ENCODE measurements around the gene PALM2AKAP2. TPM values are rescaled to one million over a fixed set of nuclear protein-coding genes. Genes with fewer than 3 reads are reported as not detected.

Gene PALM2AKAP2
- total and polyA plus RNA-seq, 11 donors, result 4.1 to 132 (median 81.3) TPM

DNA sequence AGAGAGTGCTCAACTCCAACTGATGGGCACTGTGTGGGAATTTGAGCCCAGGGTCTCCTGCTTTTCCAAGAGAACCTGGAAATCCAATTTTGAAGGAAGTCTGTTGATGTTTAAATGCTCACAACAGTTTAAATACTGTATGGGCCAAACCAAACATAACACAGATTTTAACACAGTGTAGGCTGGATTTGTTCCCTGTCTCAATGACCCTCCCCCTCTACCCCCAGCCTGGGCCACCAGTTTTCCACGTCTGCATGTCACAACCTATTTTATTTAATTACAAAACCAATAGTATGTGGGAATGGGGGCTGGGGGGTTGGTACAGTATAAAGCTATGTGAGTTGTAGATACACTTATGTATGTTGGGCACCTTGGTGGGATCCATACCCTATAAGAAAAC, 11.7 kb downstream of the PALM2AKAP2 start:
- H3K27ac ChIP-seq, result no peak overlapping the region
- peaks cover 0 to 89% (median 30%) of the 10 kb centered on the region in 12 donors for H3K4me1 ChIP-seq
- no peaks in the 10 kb centered on the region for H3K27me3 ChIP-seq
- TF ChIP-seq POLR2A (IDR thresholded peaks at IDR 0.05), result no peak
- TF ChIP-seq, protein P1, sequence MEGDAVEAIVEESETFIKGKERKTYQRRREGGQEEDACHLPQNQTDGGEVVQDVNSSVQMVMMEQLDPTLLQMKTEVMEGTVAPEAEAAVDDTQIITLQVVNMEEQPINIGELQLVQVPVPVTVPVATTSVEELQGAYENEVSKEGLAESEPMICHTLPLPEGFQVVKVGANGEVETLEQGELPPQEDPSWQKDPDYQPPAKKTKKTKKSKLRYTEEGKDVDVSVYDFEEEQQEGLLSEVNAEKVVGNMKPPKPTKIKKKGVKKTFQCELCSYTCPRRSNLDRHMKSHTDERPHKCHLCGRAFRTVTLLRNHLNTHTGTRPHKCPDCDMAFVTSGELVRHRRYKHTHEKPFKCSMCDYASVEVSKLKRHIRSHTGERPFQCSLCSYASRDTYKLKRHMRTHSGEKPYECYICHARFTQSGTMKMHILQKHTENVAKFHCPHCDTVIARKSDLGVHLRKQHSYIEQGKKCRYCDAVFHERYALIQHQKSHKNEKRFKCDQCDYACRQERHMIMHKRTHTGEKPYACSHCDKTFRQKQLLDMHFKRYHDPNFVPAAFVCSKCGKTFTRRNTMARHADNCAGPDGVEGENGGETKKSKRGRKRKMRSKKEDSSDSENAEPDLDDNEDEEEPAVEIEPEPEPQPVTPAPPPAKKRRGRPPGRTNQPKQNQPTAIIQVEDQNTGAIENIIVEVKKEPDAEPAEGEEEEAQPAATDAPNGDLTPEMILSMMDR (IDR thresholded peaks at IDR 0.05), result no peak
- H3K4me3 ChIP-seq, result no peak overlapping the region
- 59 to 77% (median 66%) methylated on average over 1 of the region's 1 CpG for WGBS, 4 donors
- ATAC-seq (no peak), DNase-seq (no peak)
- intact Hi-C loops (cut with DNase I), result no loop called here
- no peaks in the 10 kb centered on the region for H3K36me3 ChIP-seq
- H3K9me3 ChIP-seq, result no peaks in the 10 kb centered on the region

DNA sequence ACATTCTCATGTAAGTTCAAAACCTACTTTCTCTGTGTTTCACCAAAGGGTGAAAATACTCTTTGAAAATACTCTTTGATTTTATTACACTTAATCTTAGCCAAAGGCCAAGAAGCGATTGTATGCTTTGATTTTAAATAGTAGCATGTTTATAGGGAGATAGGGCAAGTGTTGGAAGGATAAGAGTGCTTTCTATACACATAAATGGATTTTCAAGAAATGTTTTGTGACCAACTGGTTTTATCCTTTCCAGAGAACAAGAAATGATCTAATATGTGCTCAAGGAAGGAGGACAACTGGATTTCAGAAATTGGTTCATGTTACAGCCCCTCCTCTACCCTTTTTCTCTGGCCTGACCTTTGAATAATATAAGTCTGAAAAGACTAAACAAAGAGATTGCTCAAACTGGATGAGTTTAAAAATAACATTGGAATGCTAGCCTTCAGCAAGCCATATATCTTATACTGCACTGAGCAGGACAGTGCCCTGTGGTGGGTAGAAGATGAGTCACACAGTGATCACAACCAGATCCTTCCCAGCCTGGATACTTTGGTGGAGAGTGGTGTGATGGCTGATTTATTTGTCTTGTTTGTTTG, 13.1 kb downstream of the PALM2AKAP2 start:
- intact Hi-C loops (cut with DNase I), result no loop called here
- Histone ChIP-seq H3K27me3 (no peaks in the 10 kb centered on the region), H3K36me3 (no peaks in the 10 kb centered on the region), H3K27ac (peak overlapping the region in 5 of 12 donors; percentile 6 to 38 (median 14)), H3K4me3 (no peak overlapping the region), H3K4me1 (peaks cover 0 to 84% (median 29%) of the 10 kb centered on the region in 12 donors), H3K9me3 (no peaks in the 10 kb centered on the region)
- WGBS, 4 donors, result 34 to 53% (median 41%) methylated on average over 1 of the region's 1 CpG
- no peak for TF ChIP-seq POLR2A (IDR thresholded peaks at IDR 0.05)
- TF ChIP-seq, protein P1 (IDR thresholded peaks at IDR 0.05), result no peak
- DNase-seq (no peak), ATAC-seq (peak in 3 of 4 donors; percentile 37 to 64 (median 60))

DNA sequence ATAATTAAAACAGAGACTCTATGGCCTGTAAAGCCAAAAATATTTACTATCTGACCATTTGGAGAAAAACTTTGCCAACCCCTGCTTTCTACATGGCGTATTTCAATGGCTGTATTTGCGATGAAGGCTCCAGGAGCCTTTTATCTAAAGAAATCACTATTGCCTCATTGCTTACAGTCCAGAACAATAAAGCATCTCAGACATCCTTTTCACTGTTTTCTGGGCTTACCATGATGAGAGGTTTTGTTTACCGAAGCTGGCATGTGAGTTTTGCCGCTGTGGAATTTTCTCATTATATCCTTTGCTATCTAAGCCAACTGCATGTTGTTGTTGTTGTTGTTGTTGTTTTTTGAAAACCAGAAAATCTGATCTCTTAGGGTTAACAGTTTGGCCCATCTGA, 13.9 kb downstream of the PALM2AKAP2 start:
- no peaks in the 10 kb centered on the region for H3K27me3 ChIP-seq
- no peaks in the 10 kb centered on the region for H3K9me3 ChIP-seq
- DNase-seq (no peak), ATAC-seq (no peak)
- TF ChIP-seq POLR2A (IDR thresholded peaks at IDR 0.05), result no peak
- TF ChIP-seq, protein P1 (IDR thresholded peaks at IDR 0.05), result no peak
- H3K4me3 ChIP-seq, result no peak overlapping the region
- no peaks in the 10 kb centered on the region for H3K36me3 ChIP-seq
- peak overlapping the region in 5 of 12 donors; percentile 6 to 60 (median 38) for H3K27ac ChIP-seq
- intact Hi-C loops (cut with DNase I), result no loop called here
- peaks cover 0 to 86% (median 30%) of the 10 kb centered on the region in 12 donors for H3K4me1 ChIP-seq
- WGBS, 4 donors, result 78 to 90% (median 89%) methylated on average over 4 of the region's 4 CpGs

DNA sequence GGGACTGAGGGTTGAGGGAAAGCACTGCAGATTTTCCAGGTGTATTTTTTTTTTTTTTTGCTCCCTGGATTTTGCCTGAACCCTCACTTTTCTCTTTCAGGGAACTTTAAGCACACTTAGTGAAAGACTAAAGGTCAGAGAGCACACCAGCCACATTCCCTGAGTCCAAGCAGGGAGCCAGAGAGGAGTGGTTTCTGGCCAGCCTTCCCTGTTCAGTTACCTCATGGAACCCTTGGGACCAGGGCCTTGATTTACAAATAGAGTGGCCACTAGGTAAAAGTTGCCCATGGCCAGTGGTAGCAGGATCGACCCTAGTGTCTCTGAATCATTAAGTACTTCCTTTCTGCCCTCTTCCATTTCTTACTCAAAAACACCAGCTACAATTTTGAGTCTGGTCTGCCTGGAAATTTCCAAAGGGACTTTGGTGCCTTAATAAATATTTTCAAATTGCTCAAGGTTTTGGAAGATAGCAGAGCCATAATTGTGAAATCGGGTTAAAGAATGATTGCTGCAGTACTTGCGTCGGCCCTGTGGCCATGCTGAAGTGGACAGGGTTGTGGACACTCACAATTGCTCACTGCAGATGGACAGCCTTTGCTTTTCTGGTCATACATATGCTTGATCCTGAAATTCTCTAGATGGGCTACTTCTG, 14.5 kb downstream of the PALM2AKAP2 start:
- no peaks in the 10 kb centered on the region for H3K36me3 ChIP-seq
- peak in 2 of 4 donors; percentile 51 to 60 for ATAC-seq
- H3K27ac ChIP-seq, result peak overlapping the region in 7 of 12 donors; percentile 6 to 60 (median 20)
- H3K27me3 ChIP-seq, result no peaks in the 10 kb centered on the region
- intact Hi-C loops (cut with DNase I), result no loop called here
- H3K4me3 ChIP-seq, result no peak overlapping the region
- peaks cover 0 to 89% (median 30%) of the 10 kb centered on the region in 12 donors for H3K4me1 ChIP-seq
- no peaks in the 10 kb centered on the region for H3K9me3 ChIP-seq
- TF ChIP-seq, protein P1 (IDR thresholded peaks at IDR 0.05), result no peak
- TF ChIP-seq POLR2A (IDR thresholded peaks at IDR 0.05), result no peak
- WGBS, 4 donors, result 78 to 80% (median 79%) methylated on average over 4 of the region's 4 CpGs
- DNase-seq, result peak in 1 of 5 donors; percentile 32

Data from heart left ventricle (tissue), 16 donors.